Fibroblast of villous mesenchyme (primary cell): ENCODE results near the gene LAPTM5. TPM values are rescaled to one million over a fixed set of nuclear protein-coding genes. Genes with fewer than 3 reads are reported as not detected.

ENCODE experiments used
- DNase-seq: peaks from one replicate; pipeline ENCODE4 v3.0.0-alpha.2; 2010; ENCODE audit warnings: low read depth
- H3K4me3 ChIP-seq: 2 replicates; pipeline ENCODE4 v1.5.1; 2011; ENCODE audit warnings: low read depth, mild to moderate bottlenecking, low read length
- total RNA-seq: library from RNA; depleted of rRNA; stranded (reverse); fragments of >200 nt; gene quantifications from 2 replicates; pipeline ENCODE4 v1.2.3, GENCODE V29; 2012
- TF ChIP-seq, protein P1 (sequence below): IDR thresholded peaks from 2 replicates; pipeline ENCODE4 v1.5.1; 2012; ENCODE audit warnings: low read depth, mild to moderate bottlenecking, low read length; ENCODE audit not compliant: insufficient read depth

Gene LAPTM5
- total RNA-seq, 1 donor, result not detected

DNA sequence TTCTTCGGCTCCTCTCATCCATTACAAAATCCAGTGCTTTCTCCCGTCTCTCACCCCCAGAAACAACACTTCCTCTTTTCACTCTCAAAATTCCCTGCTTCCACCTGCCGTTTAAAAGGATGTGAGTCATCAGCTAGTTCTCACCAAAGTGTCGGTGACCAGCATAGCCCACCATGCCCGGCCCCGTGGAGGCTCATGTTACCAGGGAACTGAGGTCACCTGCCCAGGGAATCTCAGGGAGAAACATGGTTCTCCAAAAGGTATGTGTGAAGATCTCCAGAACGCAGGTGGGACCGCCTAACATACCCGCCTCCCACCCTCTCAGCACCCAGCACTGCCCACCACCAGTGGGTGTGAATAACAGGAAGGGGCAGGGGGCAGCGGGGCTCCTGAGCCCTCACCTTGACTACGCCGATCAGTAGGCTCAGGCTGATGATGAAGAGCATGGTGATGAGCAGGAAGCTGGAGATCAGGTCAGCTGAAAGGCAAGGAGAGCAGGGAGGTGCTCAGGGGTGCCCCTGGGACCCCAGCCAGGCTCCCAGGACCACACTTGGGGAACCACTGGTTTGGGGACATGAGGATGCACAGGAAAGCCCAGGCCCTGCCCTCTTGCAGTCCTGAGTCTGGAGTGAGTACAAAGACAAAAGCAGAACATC lies 16.2 kb downstream of the LAPTM5 start:
- TF ChIP-seq, protein P1, sequence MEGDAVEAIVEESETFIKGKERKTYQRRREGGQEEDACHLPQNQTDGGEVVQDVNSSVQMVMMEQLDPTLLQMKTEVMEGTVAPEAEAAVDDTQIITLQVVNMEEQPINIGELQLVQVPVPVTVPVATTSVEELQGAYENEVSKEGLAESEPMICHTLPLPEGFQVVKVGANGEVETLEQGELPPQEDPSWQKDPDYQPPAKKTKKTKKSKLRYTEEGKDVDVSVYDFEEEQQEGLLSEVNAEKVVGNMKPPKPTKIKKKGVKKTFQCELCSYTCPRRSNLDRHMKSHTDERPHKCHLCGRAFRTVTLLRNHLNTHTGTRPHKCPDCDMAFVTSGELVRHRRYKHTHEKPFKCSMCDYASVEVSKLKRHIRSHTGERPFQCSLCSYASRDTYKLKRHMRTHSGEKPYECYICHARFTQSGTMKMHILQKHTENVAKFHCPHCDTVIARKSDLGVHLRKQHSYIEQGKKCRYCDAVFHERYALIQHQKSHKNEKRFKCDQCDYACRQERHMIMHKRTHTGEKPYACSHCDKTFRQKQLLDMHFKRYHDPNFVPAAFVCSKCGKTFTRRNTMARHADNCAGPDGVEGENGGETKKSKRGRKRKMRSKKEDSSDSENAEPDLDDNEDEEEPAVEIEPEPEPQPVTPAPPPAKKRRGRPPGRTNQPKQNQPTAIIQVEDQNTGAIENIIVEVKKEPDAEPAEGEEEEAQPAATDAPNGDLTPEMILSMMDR, result no peak
- DNase-seq, result no peak
- H3K4me3 ChIP-seq, result no peak overlapping the region

DNA sequence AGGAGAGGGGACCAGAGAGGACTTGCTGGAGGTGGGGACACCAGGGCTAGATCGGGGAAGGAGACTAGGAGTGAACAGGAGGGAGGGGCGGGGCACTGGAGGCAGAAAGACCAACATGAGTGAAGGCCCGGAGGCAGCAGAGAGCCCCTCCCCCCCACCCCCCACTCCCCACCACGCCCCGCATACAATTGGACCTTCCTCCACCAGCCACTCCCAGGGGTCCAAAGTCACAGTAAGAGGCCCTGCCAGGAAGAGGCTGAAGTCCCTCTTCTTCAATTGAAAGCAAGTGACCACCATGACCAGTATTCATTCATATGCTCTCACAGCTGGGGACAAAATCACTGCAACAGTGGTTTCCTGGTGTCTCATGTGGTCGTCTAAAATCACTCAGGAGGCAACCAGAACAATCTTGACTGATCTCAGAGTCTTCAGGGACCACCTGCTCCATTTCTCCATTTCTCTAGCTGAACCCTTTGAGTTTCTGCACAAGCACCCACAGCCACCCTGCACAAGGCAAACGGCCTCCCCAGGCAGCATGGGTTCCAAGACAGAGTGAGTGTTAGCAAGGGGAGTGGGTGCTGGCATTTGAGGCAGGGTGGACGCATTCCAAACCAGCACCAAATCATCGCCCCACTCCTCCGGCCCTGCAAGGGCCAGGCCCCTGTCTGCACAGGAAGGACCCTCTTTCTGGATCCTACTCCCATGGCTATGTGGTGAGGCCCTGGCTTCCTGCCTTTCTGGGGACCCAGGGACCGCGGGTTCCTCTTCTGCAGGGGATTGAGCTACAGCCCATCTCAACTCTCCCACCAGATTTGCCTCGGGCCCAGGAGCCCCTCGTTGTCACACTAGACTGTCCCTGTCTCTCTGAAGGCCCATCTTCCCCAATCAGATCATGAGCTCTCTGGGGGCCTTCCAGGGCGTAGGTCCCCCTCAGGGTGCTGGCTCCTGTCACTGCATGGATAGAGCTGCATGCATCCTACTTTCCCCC lies 17.0 kb downstream of the LAPTM5 start:
- no peak for DNase-seq
- H3K4me3 ChIP-seq, result no peak overlapping the region
- TF ChIP-seq, protein P1, result no peak

DNA sequence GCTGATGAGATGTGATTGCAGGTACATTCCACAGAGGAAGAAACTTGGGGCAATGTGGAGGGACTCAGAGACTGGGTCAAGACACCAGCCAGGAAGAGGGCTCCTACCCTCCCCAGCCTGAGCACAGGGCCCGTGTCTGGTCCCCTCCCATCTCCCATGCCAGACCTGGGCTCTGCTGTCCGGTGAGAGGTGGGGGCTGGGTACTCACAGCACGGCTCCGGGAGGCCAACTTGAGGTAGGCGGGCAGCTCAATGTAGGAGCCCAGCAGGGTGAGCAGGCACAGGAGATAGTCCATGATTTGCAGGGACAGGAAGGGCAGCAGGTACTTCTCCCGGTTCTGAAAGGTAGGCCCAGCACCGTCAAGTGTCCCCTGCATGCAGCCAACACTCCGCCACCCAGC lies 18.0 kb downstream of the LAPTM5 start:
- H3K4me3 ChIP-seq, result no peak overlapping the region
- TF ChIP-seq, protein P1, result no peak
- no peak for DNase-seq

DNA sequence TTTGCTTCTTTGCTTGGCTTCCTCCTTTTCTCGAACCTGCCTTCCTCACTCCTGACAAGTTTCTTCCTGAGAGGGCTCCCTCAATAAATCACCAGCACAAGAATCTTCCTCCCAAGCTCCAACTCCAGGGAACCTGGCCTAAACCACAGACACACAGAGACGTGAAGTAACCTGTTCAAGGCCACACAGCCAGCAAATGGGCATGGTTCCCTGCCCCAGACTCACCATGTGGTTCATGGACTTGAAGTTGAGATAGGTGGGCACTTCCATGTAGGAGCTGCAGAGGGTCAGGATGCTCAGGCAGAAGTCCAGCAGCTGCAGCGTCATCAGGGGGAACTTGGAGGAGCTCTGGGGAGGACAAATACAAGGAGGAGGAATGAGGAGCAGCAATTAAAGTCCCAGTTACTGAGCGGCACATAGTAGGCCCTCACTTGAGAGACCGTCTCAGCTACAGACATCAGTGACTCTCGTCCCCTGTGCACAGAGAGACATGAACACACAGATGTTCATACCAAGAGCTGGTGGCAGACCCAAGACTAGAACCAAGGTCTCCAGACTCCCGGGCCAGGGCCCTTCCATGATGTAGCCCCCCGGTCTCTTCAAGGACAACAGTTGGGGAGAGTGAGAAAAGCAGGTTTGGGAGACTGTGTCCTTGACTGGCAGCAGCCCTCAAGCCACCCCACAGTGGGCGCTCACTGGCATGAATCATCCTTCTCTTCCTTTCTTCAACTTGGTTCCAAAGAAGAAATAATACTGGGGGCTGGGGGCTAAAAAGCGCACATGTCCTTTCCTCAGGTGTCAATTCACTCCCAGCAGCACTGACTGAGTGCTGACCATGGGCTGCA lies 18.6 kb downstream of the LAPTM5 start:
- TF ChIP-seq, protein P1, result no peak
- no peak for DNase-seq

DNA sequence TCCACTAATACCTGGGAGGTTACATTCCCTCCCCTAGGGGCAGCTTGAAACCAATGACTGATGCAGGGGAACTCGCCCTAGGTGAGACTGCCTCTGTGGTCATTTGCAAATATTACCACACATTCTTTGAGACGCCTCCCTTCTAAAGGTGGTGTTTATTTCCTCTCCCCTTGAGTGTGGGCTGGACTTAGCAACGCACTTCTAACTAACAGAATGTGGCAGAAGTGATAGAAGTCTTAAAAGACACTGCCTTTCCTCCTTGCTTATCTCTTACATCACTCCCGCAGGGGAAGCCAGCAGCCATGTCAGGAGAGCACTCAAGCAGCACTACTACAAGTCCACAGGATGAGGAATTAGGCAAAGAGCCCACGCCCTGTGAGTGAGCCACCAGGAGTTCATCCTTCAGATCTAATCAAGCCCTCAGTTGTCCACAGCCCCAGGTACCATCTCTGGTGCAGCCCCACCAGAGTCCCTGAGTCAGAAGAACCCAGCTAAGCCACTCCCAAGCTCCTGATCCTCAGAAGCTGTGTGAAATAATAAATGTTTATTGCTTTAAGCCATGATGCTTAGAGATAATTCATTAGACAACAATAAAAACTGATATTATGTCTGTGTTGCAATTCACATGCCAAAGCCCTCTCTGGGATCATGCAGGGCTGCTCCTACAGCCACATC lies 19.4 kb downstream of the LAPTM5 start:
- TF ChIP-seq, protein P1, result no peak
- no peak for DNase-seq
- no peak overlapping the region for H3K4me3 ChIP-seq

More for the DNA sequence above, 18.6 kb downstream of the LAPTM5 start:
- no peak overlapping the region for H3K4me3 ChIP-seq
